Ureter (tissue), 1 donor: ENCODE measurements around the gene DUSP15. TPM values are rescaled to one million over a fixed set of nuclear protein-coding genes. Genes with fewer than 3 reads are reported as not detected.
"Not testable (repeated sequence)": the region's sequence is repeated elsewhere in the genome, so short reads cannot be mapped to it uniquely, and the experiment has no call there.

Source experiments
- DNase-seq: peaks from one replicate; pipeline ENCODE4 v3.0.0-alpha.2; 2020; ENCODE audit warnings: low spot score
- total RNA-seq: library from RNA; stranded (reverse); gene quantifications from one replicate; pipeline ENCODE4 v1.2.4, GENCODE V29; 2023
- donor health status: DM: yes; HTN: yes; CAD: no.

Gene DUSP15
- total RNA-seq, 1 donor from 2014 or later: 4.7 TPM

DNA sequence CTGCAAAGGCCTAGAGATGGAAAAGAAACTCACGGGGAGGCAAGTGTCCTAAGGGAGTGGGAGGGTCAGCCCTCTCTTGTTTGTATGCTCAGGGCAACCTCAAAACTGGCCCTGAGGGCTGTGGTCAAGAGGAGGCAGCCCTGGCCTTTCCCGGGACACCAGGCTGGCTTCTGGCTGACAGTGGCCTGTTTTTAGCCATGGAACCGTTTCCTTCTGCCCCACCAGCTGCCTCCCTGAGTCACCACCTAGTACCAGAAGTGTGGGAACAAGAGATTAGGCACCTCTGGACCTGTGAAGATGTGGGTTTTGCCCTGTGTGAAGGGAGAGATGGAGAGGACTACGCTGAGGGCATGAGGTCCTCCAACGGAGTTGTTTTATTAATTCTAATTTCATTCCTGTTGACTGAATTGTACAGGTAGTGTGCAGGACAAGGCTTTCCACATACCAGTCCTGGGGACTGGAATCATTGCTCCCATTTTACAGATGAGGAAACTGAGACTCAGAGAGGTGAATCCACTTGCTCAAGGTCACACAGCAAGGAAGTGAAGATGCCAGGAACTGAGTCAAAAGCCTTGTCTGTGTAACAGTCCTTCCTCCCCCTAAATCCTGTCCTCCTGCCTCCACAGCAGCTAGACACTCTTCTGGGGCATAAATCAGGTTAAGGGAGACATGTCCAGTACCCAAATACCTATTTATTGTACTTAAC is 30.4 kb downstream of the DUSP15 start:
- DNase-seq: no peak

GRCh38 chr20:31838646-31839292 is 31.6 kb downstream of the DUSP15 start:
- no peak for DNase-seq

- no peak for DNase-seq
These were observed 32.4 kb downstream of the DUSP15 start for GRCh38 chr20:31837896-31838397.

GRCh38 chr20:31836853-31837608 is 33.3 kb downstream of the DUSP15 start:
- no peak for DNase-seq

- peak; percentile 81 for DNase-seq
These were observed 34.1 kb downstream of the DUSP15 start for GRCh38 chr20:31835977-31836852.

- DNase-seq: no peak
These were observed 34.8 kb downstream of the DUSP15 start for GRCh38 chr20:31835554-31835953.

- DNase-seq: no peak
These were observed 36.3 kb downstream of the DUSP15 start for GRCh38 chr20:31833931-31834521.

GRCh38 chr20:31833130-31833930 is 37.0 kb downstream of the DUSP15 start:
- DNase-seq: no peak

- no peak for DNase-seq
These were observed 38.5 kb downstream of the DUSP15 start for GRCh38 chr20:31831771-31832306.

GRCh38 chr20:31831211-31831610 is 39.1 kb downstream of the DUSP15 start:
- no peak for DNase-seq

GRCh38 chr20:31830406-31830981 is 39.8 kb downstream of the DUSP15 start:
- DNase-seq: no peak

DNA sequence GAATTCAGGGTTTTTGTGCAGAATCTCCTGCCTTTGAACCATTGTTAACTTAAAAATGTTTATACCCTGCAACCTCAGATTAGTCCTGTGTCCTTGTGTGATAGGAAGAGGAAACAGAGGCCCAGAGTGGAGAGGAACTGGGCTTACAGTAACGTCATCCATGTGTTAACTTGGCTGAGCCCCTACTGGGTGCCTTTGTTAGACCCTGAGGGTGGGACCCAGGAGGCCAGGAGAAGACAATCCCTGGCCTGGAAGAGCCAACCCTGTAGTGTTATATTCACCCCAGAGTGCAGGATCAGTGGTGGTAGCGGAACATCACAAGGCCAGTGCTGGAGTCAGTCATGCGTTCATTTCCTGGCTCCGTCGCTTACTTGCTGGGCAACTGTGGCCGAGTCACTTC is 40.6 kb downstream of the DUSP15 start:
- DNase-seq: no peak

- not testable (repeated sequence) for DNase-seq
These were observed 42.3 kb downstream of the DUSP15 start for GRCh38 chr20:31828016-31828415.

DNA sequence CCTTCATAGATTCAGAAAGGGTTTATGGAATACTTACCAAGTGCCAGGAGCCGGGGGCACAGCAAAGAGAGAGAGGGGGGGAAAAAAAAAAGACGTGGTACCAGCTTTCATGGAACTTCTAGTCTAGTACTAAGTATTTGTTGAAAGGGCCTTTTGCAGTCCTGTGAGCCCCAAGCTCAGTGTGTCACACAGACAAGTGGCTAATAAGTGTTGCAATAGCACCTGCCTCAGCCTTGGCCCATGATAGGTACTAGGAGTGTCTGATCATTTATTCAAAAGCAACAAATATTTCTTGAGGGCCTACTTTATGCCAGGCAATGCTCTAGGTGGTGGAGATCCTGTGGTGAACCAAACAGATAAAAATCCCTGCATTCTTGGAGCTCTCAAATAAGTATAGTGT is 43.3 kb downstream of the DUSP15 start:
- no peak for DNase-seq

- DNase-seq: no peak
These were observed 44.3 kb downstream of the DUSP15 start for GRCh38 chr20:31826074-31826473.

DNA sequence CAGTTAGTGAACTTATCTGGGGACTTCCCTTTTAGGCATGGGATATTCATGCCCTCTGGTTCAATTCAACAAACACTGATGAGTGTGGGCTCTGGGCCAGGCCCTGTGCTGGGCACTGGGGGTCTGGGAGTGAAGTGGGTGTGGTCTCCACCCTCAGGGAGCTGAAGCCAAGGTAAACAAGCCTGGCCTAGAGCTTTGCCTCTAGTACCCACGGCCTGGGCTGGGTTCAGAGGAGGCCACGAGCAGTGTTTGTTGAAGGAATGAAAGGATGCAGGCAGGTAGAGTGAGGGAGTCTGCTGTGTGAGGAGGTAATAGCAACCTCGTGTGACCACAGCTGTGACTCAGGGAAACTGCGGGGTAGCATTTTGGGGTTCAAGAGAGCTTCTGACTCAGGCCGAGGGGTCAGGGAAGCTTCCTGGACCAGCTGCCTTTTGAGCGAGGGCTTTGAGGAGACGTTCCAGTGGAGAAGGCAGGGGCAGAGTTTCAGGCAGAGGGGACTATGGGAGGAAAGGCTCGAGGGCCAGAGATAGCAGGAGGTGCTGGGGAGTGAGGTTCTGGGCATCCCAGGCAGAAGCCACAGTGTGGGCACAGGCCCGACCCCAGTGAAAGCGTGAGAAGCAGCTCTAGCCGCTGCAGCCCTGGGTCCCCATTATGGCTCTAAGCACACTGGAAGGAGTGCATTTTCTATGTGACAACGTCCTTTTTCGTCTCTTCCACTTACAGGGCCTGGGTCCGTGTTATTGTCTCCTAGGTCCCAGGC is 45.6 kb downstream of the DUSP15 start:
- no peak for DNase-seq

GRCh38 chr20:31824125-31824485 is 46.2 kb downstream of the DUSP15 start:
- no peak for DNase-seq

- DNase-seq: no peak
These were observed 46.8 kb downstream of the DUSP15 start for GRCh38 chr20:31823360-31824124.
